Endothelial cell of umbilical vein (primary cell): Measurements from ENCODE around the gene TENM4. TPM values are rescaled to one million over a fixed set of nuclear protein-coding genes. Genes with fewer than 3 reads are reported as not detected.
A peak's percentile ranks its signal among the peaks of the same experiment; 100 is the strongest.

ENCODE experiments used
- BruUV-seq: library from RNA; stranded (reverse); fragments of 400-500 nt; replicated peaks from 2 replicates; lab custom pipeline; 2021; lab: Mats Ljungman, UMichigan
- CTCF ChIA-PET: fragments of 300-600, 350-600 bp; sonication (Branson Sonifier 250); formaldehyde crosslinking; loops from one replicate; lab custom pipeline; 2021; ENCODE audit warnings: antibody characterized with exemption, inconsistent platforms; lab: Charles Lee
- POLR2A ChIA-PET: fragments of 300-600, 350-600 bp; sonication (Branson Sonifier 250); formaldehyde crosslinking; loops from one replicate; lab custom pipeline; 2021; ENCODE audit warnings: antibody characterized with exemption, inconsistent platforms; lab: Charles Lee
- DNase-seq: peaks from one replicate; pipeline ENCODE4 v3.0.0-alpha.2; 2011; ENCODE audit warnings: low read depth, low spot score
- FAIRE-seq: peaks from 2 replicates; lab custom pipeline; 2011; peaks lifted over from hg19 to GRCh38; lab: Jason Lieb, UNC
- H2AFZ ChIP-seq: 2 replicates; pipeline ENCODE4 v1.6.0; 2012; ENCODE audit warnings: low read depth, low read length, control low read depth, inconsistent platforms
- H3K27ac ChIP-seq: 2 replicates; pipeline ENCODE4 v1.5.1; 2011; ENCODE audit warnings: low read depth, mild to moderate bottlenecking, control low read depth, low read length, moderate library complexity; ENCODE audit not compliant: insufficient read depth
- H3K27me3 ChIP-seq, 2 experiments: 2 replicates each; pipeline versions ENCODE4 v1.6.0 to v1.6.1; 2011; ENCODE audit warnings: low read length in 2 of 2, mixed read lengths in 1 of 2; ENCODE audit not compliant: control insufficient read depth in 2 of 2, insufficient read depth in 2 of 2
- H3K36me3 ChIP-seq, 2 experiments: 2 replicates in 1 of 2; 3 replicates in 1 of 2; pipeline ENCODE4 v1.5.1; 2011; ENCODE audit warnings: low read length in 2 of 2, mild to moderate bottlenecking in 1 of 2, moderate library complexity in 1 of 2; ENCODE audit not compliant: control insufficient read depth in 2 of 2, insufficient read depth in 2 of 2; ENCODE audit errors: extremely low read depth in 1 of 2
- H3K4me1 ChIP-seq: 3 replicates; pipeline ENCODE4 v1.5.1; 2011; ENCODE audit warnings: mild to moderate bottlenecking, low read length; ENCODE audit not compliant: control insufficient read depth, insufficient read depth; ENCODE audit errors: extremely low read depth
- H3K4me2 ChIP-seq: 2 replicates; pipeline ENCODE4 v1.6.1; 2011; ENCODE audit warnings: low read length, control low read depth, mixed read lengths; ENCODE audit not compliant: insufficient read depth
- H3K4me3 ChIP-seq, 3 experiments: fragments of 200-600 bp in 1 of 3; sonication (generic), shearing (Covaris generic) in 1 of 3; replicated peaks in 1 of 3; 2 replicates each; pipeline ENCODE4 v1.5.1; 2011 to 2016; ENCODE audit warnings: control low read depth in 3 of 3, low read length in 3 of 3, mild to moderate bottlenecking in 2 of 3, inconsistent platforms in 1 of 3, low read depth in 1 of 3, moderate library complexity in 1 of 3; ENCODE audit not compliant: insufficient read depth in 1 of 3
- H3K79me2 ChIP-seq: 2 replicates; pipeline ENCODE4 v1.6.0; 2012; ENCODE audit warnings: low read length, inconsistent platforms; ENCODE audit not compliant: control insufficient read depth, insufficient read depth
- H3K9ac ChIP-seq: replicated peaks from 2 replicates; pipeline ENCODE3; 2011; ENCODE audit warnings: low read length, control low read depth; ENCODE audit not compliant: insufficient read depth; ENCODE audit errors: extremely low read depth
- H3K9me1 ChIP-seq: replicated peaks from 3 replicates; pipeline ENCODE4 v1.6.0; 2011; ENCODE audit warnings: mild to moderate bottlenecking, low read length; ENCODE audit not compliant: control insufficient read depth, insufficient read depth; ENCODE audit errors: extremely low read depth
- H3K9me3 ChIP-seq: replicated peaks from 2 replicates; pipeline ENCODE4 v1.5.1; 2012; ENCODE audit warnings: low read length, inconsistent platforms; ENCODE audit not compliant: control insufficient read depth, insufficient read depth
- H4K20me1 ChIP-seq: replicated peaks from 2 replicates; pipeline ENCODE3; 2011; ENCODE audit warnings: mild to moderate bottlenecking, low read length; ENCODE audit not compliant: control insufficient read depth, insufficient read depth; ENCODE audit errors: extremely low read depth
- EZH2 ChIP-seq: IDR thresholded peaks from 2 replicates; pipeline ENCODE4 v1.6.1; 2012; ENCODE audit warnings: borderline replicate concordance, low read depth, mild to moderate bottlenecking, moderate library complexity, low read length, inconsistent platforms; ENCODE audit not compliant: severe bottlenecking
- FOS ChIP-seq: IDR thresholded peaks from 2 replicates; pipeline ENCODE4 v1.6.1; 2011; ENCODE audit warnings: mild to moderate bottlenecking, low read length, moderate library complexity, borderline replicate concordance; ENCODE audit not compliant: insufficient read depth
- GATA2 ChIP-seq: IDR thresholded peaks from 2 replicates; pipeline ENCODE4 v1.7.0; 2011; ENCODE audit warnings: low read depth, mild to moderate bottlenecking, moderate library complexity, mixed read lengths, low read length; ENCODE audit not compliant: insufficient read length, insufficient read depth
- JUN ChIP-seq: IDR thresholded peaks from 2 replicates; pipeline ENCODE4 v1.6.1; 2011; ENCODE audit warnings: borderline replicate concordance, low read depth; ENCODE audit not compliant: insufficient read length, insufficient read depth
- MYC ChIP-seq: IDR thresholded peaks from one replicate; pipeline ENCODE4 v1.6.1; 2011; ENCODE audit warnings: mild to moderate bottlenecking, low read depth, low read length
- POLR2A ChIP-seq: IDR thresholded peaks from 2 replicates; pipeline ENCODE4 v1.6.1; 2012; ENCODE audit warnings: low read depth, mild to moderate bottlenecking, control low read depth, low read length
- POLR2AphosphoS5 ChIP-seq: IDR thresholded peaks from 2 replicates; pipeline ENCODE4 v1.6.1; 2012; ENCODE audit warnings: low read depth, mild to moderate bottlenecking, control low read depth, low read length, moderate library complexity; ENCODE audit not compliant: insufficient read depth
- dilution Hi-C: fragments of 300-500 bp; cut with MboI; formaldehyde crosslinking; loops from one replicate; pipeline ENCODE4 v1.15.0; 2019; ENCODE audit warnings: low sequenced_read_pairs; ENCODE audit not compliant: extremely low pct_ligation_motif_present
- intact Hi-C: fragments of 100-400 bp; cut with micrococcal nuclease; formaldehyde crosslinking; loops from one replicate; pipeline ENCODE4 v1.10.0; 2022
- polyA plus RNA-seq, 4 experiments: library from polyadenylated mRNA; depleted of rRNA in 3 of 4; stranded (reverse) in 3 of 4; unstranded in 1 of 4; fragments of >200 nt; gene quantifications; 2 replicates each; pipeline versions ENCODE4 v1.2.1 to v1.2.3, GENCODE V29; 2011 to 2012; ENCODE audit warnings: missing spikeins in 1 of 4
- total RNA-seq: library from RNA; stranded (reverse); gene quantifications from 2 replicates; pipeline ENCODE4 v1.2.3, GENCODE V29; 2021
- TF ChIP-seq, protein P1 (sequence below): IDR thresholded peaks from 2 replicates; pipeline ENCODE4 v1.6.1; 2011; ENCODE audit not compliant: insufficient read depth, insufficient read length
- TF ChIP-seq, protein P2 (sequence below), 2 donors: IDR thresholded peaks; 1 replicate in 1 of 2; 2 replicates in 1 of 2; pipeline ENCODE4 v1.5.1; 2011; ENCODE audit warnings: low read length in 2 of 2, mild to moderate bottlenecking in 2 of 2, moderate library complexity in 2 of 2, control low read depth in 1 of 2, inconsistent platforms in 1 of 2, low read depth in 1 of 2; ENCODE audit not compliant: insufficient read depth in 1 of 2; ENCODE audit errors: extremely low read depth in 1 of 2

TENM4 gene
- total and polyA plus RNA-seq, 2 donors (not counting 3 experiments of a cell fraction or from before 2014, with no cell fraction given), result 0.06 to 0.27 TPM

GRCh38 chr11:78800756-78801155 is 640.1 kb downstream of the TENM4 start:
- ChIA-PET POLR2A (no interaction called here), CTCF (interaction anchor here (1.0 to 7.6 kb wide), 5 partner anchors 8 to 299 kb away, joined by 3 to 78 read pairs (median 8); no protein-coding TSS in a partner anchor)
- no peak for FAIRE-seq
- Histone ChIP-seq H3K36me3 (no peaks in the 10 kb centered on the region), H2AFZ (no peak overlapping the region), H3K4me2 (no peak overlapping the region), H3K4me3 (no peak overlapping the region), H3K9me3 (no peaks in the 10 kb centered on the region), H3K27ac (no peak overlapping the region), H3K4me1 (peaks cover 41% of the 10 kb centered on the region), H3K9ac (no peak overlapping the region), H3K79me2 (no peaks in the 10 kb centered on the region), H3K9me1 (no peaks in the 10 kb centered on the region), H3K27me3 (no peaks in the 10 kb centered on the region), H4K20me1 (no peaks in the 10 kb centered on the region)
- TF ChIP-seq GATA2 (peak; percentile 65), POLR2AphosphoS5 (no peak)
- dilution Hi-C loops, result no loop called here
- intact Hi-C loops, result no loop called here
- DNase-seq, result no peak
- no TSS peak for BruUV-seq

DNA sequence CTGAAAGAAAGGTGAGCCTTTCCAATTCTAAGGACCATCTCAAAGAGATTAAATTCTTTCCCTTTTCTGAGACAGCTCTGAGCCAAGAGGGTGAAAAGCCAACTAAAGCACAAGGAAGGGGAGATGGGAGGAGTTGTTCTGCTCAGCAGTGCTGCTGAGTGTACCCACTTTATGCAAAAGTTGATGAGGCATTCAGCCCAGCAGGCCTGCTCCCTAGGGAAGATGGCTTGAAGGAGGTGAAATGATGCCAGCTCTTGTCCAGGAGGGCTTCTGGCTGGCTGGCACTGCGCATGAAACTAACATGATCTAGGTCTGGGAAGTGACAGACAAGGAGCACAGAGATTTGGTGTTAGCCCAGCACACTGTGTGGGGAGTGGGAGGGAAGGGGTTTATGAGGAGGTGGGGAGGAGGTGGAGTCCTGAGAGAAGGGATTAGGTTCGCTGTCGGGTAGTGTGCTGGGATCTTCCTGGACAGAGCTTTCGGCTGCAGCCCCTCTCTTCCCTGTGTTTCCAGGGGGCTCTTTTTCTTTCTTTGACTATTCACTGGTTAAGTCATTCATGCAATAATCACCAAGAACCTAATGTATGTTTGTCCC is 640.6 kb downstream of the TENM4 start:
- BruUV-seq, result no TSS peak
- H3K9ac ChIP-seq, result no peak overlapping the region
- no peaks in the 10 kb centered on the region for H3K79me2 ChIP-seq
- H2AFZ ChIP-seq, result no peak overlapping the region
- intact Hi-C loops (no loop called here), dilution Hi-C loops (no loop called here)
- no peaks in the 10 kb centered on the region for H3K27me3 ChIP-seq
- H3K4me2 ChIP-seq, result no peak overlapping the region
- no peaks in the 10 kb centered on the region for H3K9me3 ChIP-seq
- ChIA-PET CTCF (interaction anchor here (0.9 to 7.6 kb wide), 7 partner anchors 9 to 299 kb away, joined by 3 to 78 read pairs (median 5); no protein-coding TSS in a partner anchor), POLR2A (no interaction called here)
- H3K9me1 ChIP-seq, result no peaks in the 10 kb centered on the region
- H3K27ac ChIP-seq, result no peak overlapping the region
- H3K4me3 ChIP-seq, result no peak overlapping the region
- FAIRE-seq (no peak), DNase-seq (no peak)
- TF ChIP-seq FOS, result no peak
- TF ChIP-seq POLR2A, result no peak
- TF ChIP-seq JUN, result no peak
- TF ChIP-seq, protein P1, sequence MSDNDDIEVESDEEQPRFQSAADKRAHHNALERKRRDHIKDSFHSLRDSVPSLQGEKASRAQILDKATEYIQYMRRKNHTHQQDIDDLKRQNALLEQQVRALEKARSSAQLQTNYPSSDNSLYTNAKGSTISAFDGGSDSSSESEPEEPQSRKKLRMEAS, result no peak
- TF ChIP-seq, protein P2, sequence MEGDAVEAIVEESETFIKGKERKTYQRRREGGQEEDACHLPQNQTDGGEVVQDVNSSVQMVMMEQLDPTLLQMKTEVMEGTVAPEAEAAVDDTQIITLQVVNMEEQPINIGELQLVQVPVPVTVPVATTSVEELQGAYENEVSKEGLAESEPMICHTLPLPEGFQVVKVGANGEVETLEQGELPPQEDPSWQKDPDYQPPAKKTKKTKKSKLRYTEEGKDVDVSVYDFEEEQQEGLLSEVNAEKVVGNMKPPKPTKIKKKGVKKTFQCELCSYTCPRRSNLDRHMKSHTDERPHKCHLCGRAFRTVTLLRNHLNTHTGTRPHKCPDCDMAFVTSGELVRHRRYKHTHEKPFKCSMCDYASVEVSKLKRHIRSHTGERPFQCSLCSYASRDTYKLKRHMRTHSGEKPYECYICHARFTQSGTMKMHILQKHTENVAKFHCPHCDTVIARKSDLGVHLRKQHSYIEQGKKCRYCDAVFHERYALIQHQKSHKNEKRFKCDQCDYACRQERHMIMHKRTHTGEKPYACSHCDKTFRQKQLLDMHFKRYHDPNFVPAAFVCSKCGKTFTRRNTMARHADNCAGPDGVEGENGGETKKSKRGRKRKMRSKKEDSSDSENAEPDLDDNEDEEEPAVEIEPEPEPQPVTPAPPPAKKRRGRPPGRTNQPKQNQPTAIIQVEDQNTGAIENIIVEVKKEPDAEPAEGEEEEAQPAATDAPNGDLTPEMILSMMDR (IDR thresholded peaks at IDR 0.05; ENCODE audit: extremely low read depth in 1 of 2, insufficient read depth in 1 of 2, low read depth in 1 of 2, low read length in 2 of 2), result no peak
- no peak for TF ChIP-seq POLR2AphosphoS5
- no peak for TF ChIP-seq GATA2
- TF ChIP-seq EZH2, result no peak
- TF ChIP-seq MYC, result no peak
- H3K4me1 ChIP-seq, result peaks cover 41% of the 10 kb centered on the region
- H3K36me3 ChIP-seq, result no peaks in the 10 kb centered on the region
- no peaks in the 10 kb centered on the region for H4K20me1 ChIP-seq
